Measurements from ENCODE around the gene EFNA5. TPM values are rescaled to one million over a fixed set of nuclear protein-coding genes. Genes with fewer than 3 reads are reported as not detected.

Gene EFNA5
- total RNA-seq, 1 experiment from 2014 or later, result 50.0 TPM

DNA sequence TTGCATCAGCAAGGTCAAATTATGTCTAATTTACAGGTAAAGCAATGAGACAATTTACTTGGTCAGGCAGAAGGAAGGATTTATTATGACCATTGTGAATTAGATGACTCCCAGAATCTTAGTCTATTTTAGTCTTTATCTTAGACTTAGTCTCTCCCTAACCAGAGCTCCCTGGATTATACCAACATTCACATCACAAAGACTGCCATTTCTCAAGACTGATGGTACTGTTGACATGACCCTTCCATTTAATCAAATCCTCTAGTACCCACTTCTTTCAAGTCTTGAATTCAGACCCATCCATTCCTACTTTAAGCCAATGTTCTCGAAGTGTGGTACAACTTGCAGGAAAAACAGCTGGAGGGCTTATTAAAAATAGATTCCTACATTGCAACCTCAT lies 257.0 kb downstream of the EFNA5 start:
- DNase-seq (ENCODE audit: extremely low read depth, low read depth), result no peak

DNA sequence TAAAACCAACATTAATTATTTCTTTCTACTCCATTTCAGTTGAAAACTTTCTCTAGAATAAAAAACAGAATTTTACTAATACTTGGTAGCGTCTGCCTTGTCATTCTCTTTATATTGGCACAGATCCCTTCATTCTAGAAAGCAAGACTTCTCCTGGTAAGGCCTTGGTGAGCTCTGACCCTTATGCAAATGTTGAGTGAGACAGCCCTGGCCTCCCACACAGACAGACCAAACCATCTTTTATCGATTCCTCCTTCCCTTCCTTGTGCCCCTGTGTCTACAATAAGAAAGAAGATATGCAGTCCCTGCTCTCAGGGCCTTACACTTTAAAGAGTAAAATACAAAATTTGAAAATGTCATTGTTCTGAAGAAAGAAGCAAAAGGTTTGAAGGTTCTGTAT lies 262.2 kb downstream of the EFNA5 start:
- no peak for DNase-seq (ENCODE audit: extremely low read depth, low read depth)

DNA sequence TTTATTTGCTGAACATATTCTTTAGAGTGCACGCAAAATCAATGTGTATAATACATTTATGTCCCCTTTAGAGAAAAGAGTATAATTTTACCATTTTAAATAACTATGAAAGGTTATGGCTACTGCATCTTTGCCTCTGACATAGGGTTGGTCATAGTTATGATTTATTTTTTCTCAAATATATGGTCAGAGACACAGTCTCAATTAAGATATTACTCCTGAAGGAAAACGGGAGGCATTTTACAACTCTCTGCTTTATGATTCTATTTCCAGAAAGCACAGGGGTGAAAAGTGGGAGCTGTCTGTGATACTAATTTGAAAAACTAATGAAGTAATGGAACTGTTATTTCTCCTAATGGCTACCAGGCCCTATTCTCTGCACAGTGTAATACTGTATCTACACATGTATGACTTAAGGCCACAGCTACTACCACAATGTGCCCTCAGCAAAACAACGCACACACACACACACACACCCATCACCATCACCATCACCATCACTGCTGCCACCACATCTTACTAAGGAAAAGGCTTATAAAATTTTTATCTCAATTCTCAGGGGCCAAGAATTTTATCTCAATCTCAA lies 262.9 kb downstream of the EFNA5 start:
- DNase-seq (ENCODE audit: extremely low read depth, low read depth), result no peak

DNA sequence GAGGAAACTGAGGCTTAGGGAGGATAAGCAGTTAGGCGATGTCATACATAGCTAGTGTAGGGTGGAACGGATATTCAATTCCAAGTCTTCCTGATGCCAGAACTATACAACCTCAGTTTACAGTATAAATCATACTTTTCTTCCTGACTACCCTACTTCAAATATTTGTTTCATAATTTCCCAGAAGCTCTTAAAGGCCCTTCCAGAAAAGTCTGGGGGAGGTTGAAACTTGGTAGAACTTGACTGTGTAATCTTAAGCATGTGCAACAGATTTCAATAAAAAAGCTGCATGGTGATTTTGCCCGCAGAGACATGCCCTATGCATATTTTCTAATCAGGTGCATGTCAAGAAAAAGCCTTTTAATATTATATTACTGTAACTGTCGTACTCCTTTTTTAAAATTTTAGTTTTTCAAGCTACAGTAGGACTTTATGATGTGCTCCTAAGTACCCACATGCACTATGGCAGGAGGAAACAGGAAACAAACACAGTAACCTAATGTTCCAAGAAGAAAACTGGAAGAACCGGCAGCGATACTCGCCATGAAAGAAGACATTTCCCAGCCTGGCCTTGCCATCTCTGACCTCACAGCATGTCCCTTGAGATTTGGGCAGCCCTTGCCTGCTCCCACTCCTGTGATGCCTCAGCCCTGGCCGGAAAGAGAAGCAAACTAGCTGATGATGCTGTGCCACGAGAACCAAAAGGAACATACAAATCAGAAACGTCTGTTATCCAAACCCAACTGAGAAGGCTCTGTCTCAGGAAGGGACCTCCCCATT lies 266.0 kb downstream of the EFNA5 start:
- DNase-seq (ENCODE audit: extremely low read depth, low read depth), result no peak

DNA sequence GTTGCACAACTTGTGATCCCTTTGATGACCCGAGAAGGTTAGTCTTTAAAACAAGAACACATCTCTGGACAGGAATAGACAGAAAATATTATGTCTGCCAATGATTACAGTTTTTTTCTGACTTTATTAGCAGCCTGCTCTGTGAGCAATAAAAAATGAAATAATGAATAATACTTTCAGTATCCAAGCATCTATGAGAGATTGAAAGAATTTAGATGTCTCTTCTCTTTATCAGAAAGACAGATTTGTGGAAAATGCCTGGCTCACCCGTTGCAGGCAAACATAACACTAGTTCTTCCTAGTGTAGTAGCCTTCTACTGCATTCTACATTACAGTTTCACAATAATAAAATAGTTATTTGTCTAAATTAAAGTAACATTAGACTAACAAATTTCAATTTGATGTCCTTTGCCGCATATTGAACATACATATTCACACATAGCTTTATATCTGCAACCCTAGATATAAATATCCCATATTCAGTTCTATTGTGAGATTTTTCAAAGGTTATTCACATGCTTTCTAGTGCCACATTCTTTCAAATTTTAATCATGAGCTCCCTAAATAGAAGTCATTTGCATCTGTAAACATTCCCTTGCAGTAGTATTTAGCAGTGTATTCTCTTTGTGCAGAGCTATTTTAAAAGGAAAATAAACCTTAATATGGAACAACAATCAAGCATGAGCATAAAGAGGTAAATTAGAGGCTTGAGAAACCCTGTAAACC lies 267.3 kb downstream of the EFNA5 start:
- DNase-seq (ENCODE audit: extremely low read depth, low read depth), result no peak

DNA sequence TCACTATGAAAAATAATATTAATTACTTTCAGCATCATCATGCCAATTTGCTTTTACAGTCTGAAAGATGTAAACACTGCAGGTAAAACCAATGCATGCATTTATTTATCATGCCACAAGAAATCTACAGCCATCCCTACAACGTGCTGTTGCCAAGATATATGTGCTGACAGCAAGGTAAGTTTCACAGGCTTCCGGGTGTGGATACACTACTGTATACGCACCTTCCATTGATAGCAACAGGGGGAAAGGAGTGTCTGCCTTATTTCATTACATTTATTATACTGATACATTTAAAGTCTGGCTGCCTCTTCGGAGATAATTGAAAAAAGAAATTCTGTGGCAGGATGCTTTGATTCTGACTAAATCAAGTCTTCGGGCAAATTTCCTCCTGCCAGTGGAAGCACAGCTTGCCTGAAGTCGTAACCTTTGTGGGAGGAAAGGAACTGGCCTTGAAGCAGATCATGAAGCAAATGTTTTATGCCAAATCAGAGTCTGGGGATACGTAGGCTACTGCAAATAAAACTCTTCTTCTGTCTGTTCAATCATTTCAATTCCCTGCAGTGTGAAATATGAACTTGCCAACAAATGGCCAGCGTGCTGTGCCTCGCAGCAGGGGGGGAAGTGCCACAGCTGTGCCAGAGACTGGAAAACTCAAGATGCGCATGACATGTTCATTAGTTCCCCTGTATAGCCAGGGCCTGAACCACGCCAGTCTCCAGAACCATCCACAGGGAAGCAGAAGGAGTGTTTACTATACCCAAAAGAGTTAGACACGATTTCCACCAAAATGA lies 268.1 kb downstream of the EFNA5 start:
- no peak for DNase-seq (ENCODE audit: extremely low read depth, low read depth)

DNA sequence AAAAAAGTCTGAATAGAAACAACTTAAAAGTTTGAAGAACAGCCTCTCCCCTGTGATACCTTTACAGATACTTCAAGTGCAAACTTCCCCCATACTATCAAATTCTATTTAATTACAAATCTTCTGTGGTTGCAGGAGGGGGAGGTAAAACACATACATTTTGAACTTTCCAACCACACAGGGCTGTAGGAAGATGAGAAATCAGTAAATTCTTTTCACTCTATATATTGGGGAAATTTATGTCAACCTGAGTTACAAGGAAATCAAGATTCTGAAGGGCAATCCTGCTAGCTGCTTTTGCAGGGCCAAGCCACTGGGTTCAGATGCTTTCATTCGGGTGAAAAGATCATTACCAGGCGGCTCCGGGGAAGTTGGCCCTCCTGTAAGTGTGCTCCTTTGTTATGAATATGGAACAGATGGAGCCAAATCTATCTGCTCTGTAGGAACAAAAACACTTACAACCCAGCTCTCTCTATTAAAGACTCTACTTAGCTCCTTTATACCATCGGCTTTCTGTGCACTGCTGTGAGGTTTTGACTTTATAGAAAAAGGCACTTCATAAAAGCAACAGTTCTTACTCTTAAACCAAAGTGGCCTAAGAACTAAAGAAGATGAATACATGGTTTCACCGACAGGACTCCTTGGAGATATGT lies 269.1 kb downstream of the EFNA5 start:
- DNase-seq (ENCODE audit: extremely low read depth, low read depth), result no peak

DNA sequence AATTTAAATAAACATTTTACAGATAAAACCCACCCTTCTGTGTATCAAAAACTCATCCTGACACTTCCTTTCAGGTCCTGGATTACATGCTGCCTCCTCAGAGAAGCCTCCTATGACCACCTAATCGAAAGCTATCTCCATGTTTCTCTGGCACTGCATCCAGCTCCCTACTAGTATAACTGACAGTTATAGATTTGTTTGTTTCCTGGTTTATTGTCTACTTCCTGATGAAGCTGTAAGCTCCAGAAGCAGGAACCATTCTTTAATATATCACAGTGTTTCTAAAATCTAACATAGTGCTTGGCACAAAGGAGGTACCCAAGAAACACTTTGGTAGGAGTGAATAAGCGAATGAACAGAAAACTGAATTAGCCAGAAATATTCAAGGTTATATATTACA lies 270.4 kb downstream of the EFNA5 start:
- no peak for DNase-seq (ENCODE audit: extremely low read depth, low read depth)

DNA sequence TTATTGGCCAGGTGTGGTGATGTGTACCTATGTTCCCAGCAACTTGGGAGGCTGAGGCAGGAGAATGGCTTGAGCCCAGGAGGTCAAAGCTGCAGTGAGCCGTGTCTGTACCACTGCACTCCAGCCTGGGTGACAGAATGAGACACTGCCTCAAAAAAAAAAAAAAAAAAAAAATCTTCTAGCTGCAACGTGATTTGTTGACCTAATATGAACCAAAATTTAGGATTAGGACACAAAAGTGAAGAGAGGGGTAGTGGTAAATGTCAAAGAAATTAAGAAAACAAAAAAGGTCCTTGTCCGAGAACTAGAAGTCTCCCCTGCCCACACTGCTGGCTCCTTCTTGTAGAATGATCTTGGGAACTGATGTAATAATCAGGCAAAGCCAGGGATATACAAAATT lies 272.0 kb downstream of the EFNA5 start:
- no peak for DNase-seq (ENCODE audit: extremely low read depth, low read depth)

DNA sequence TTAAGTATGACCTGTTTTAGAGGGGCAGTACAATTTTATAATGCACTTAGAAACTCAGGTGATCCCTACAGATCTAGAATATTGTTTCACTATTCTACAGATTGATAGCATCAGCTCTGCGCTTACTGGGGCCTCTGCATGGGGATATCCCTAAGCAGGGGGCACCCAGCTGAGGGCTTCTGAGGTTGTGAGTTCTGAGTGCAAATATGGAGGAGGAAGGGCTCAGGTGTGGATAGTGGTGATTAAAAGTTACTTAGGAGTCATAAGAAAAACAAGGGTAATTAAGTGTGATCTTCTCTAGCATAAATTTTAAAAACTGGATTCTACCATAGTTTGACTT lies 274.4 kb downstream of the EFNA5 start:
- DNase-seq (ENCODE audit: extremely low read depth, low read depth), result no peak

DNA sequence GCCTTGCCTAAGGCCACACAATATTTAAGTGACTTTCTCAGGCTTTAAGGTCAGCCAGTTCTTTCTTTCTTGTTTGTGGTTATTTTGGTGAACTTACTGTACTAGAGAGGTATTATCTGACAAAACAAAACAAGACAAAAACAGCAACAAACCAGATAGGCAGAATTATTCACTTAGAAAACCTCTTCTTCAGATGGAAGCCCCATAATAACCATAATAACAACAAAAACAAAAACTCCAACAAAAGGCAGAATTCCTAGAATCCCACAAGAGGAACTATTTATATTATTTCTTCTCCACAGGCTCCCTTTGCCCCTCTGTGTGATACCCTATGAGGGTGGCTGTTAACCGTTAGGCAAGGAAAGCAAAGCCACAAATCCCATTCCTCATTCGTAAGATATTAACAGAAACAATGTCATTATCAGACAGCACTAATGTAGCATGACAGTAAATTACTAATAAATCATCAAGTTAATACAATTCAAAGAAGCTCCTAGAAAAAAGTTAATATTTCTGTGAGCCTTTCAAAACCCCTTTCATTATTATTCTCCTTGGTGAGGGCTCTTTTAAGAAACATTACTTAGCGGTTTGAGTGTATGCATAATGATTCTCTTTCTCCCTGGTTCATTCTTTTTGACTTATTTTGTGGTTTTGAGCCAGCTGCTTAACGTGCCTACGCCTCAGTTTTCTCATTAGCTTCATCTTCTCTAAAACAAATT lies 274.9 kb downstream of the EFNA5 start:
- no peak for DNase-seq (ENCODE audit: extremely low read depth, low read depth)

DNA sequence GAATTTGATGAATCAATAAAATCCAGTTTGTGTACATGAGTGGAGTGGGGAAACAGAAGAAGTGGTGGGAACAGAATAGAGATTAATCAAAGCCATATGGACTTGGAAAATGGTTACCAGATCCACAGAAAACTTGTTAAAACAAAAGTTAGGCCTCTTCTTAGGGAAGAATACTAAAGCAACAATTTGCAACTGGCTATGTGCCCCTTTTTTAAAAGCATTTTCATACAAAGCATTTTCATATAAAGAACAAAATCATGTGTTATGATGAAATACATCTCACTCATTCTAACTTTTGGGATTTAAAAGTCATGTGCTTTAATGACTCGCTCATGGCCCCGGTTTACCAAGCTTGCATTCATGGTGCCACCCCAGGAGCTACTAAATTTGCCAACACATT lies 276.9 kb downstream of the EFNA5 start:
- DNase-seq (ENCODE audit: extremely low read depth, low read depth), result no peak

DNA sequence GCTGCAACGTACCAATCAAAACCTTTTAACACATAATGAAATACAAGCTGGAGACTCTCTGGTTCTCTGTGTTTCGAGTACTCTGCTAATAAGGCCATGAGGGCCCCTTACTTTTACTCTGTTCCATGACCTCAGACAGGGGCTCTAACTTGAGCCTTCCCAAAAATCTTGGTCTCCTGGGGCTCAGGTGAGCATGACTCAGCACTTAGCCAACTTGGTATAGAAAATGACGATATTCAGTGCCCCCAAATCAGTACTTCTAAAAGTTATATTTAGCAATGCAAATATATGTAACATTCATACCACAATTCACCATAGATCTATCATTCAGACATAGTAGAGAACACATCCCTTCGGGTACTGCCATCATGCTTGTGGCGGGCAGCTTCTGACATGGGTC lies 278.9 kb downstream of the EFNA5 start:
- DNase-seq (ENCODE audit: extremely low read depth, low read depth), result no peak

DNA sequence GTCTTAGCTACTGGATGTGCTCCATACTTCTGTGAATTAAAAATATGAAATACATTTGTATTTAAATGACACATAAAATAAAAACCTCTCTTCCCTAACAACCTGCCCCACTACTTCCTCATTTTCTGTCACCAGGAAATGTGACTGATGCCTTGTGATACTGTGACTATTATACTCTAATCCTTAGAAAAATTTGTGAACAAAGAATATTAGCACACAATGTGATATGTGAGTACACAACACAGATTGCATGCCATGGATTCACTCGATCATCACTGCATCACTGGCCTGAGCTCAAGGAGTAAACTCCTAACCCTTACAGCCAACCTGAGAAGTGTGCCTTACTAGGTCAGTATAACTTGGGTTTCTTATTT lies 281.0 kb downstream of the EFNA5 start:
- no peak for DNase-seq (ENCODE audit: extremely low read depth, low read depth)

DNA sequence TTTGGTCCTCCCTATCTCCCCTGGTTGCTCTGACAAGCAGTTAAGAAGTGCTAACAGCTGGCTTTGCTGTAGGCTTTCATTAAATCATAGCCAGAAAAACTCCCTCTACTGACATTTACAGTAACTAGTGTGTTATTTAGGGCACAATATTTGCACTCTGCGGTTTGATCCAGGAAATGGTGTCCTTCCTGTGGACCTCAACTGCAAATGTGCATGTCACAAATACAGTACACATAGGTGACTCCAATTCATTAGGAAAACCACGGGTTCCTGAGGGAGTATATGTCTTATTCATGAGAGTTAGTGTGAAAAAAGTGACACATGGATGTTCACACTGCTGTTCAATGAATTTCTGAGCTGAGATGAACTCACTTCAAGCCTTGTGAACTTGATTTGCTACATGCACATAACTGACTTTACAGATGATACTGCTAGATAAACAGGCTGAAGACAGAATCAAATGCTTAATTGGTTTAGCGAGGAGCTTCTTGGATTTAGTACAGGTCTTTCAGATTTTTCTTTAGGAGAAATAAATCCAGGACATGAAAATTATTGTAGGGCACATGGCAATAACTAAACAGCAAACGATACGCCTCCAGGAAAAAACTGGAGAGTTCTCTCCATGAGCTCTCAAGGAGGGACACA lies 281.5 kb downstream of the EFNA5 start:
- DNase-seq (ENCODE audit: extremely low read depth, low read depth), result peak; percentile 96

DNA sequence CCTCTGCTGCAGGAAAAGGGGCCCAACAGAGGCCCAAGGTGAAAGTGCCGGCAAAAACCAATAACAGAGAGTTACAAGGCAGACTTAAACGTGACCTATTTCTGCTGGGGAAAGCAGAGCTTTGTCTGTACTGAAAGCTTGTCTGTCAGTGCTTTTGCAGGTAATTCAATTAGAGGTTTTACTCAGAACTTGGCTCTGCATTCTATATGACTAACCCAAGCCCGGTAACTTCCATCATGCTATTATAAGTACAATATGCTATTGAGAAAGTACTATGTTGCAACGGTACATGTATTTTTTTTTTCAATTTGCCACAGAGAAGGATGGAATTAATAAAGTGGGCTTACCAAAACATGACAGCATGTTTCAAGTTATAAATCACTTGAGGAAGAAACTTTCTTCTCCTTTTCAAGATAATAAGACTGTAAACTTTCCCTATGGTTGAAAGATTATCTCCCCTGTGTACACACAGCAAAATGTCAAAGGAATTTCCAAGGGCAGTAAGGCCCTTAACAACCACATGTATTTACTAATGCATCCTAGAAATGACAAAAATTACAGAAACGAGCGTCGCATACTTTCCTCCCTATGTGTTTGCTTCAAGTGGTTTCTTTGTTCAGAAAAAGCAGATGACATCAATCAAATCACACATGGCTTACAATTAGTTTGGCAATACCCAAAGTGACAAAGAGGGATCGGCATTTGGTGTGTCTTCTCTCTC lies 282.4 kb downstream of the EFNA5 start:
- peak; percentile 92 for DNase-seq (ENCODE audit: extremely low read depth, low read depth)

DNA sequence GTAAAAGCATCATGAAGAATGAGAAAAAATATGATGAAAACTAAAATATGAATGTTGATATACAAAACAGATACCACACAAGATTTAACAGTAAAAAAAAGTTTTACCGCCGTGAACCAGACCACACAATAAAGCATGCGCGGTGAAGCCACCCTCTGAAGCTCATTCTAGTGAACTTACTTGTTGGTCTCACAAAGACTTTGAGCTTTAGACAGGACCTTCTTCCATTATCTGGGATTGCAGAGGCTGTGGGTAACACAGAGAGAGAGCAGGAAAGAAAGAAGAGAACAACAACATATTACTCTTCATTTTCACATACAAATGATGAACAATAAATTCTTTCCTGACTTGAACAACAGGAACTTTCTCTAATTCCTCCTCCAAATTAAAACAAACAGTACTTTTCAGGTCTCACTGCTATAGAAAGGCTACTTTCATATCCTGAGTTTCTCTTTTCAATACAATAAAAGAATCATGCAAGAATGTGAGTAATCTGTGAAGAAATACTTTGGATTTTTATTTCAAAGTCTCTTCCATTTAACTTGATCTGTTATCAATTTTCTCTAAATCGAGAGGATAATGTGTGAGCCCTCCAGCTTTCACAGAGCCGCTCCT lies 283.1 kb downstream of the EFNA5 start:
- no peak for DNase-seq (ENCODE audit: extremely low read depth, low read depth)

DNA sequence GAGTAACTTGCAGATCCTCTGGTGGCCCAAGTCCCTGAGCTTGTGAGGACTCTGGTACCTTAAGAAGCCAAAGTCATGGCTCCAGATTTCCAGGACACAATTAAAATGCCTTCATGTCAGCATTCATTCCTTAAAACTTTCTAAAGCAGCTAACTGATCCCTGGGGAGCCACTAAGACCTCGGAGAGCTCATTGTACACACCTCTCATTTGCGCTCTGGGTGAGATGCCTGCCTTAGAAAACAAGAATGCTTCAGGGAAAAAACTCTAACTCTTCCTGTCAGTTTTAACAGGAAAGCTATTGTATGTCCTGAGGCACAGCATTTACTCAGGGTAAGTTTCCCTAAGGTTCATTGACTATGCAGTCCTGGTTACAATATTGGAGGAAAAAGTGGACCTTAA lies 285.0 kb downstream of the EFNA5 start:
- no peak for DNase-seq (ENCODE audit: extremely low read depth, low read depth)

DNA sequence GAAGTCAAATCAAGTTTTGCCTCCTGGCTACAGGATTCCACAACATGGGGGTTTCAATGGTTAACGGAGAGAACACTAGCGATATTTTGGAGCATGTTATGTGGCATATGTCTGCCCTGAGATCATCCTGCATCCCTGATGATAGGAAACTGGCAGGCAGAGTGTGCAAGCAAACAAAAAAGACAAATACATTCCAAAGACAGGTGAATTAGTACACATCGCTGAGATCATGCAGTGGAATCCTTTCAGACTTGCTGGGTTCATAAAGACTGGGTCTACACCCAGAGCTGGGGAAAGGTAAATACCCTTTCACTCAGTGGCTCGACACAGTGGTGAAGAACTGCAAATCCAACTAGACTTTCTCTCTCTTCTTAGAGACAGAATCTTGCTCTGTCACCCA lies 286.5 kb downstream of the EFNA5 start:
- DNase-seq (ENCODE audit: extremely low read depth, low read depth), result no peak

Data from NCI-H460 (cell line).